HG02870 (cell line): ENCODE results near the gene METTL21C.

ENCODE experiments used
- ATAC-seq: cut with Tn5 transposase; IDR thresholded peaks from one replicate; pipeline ENCODE4 v1.9.1; 2021; ENCODE audit warnings: mild to moderate bottlenecking, moderate library complexity; ENCODE audit not compliant: unreplicated experiment

The METTL21C gene

DNA sequence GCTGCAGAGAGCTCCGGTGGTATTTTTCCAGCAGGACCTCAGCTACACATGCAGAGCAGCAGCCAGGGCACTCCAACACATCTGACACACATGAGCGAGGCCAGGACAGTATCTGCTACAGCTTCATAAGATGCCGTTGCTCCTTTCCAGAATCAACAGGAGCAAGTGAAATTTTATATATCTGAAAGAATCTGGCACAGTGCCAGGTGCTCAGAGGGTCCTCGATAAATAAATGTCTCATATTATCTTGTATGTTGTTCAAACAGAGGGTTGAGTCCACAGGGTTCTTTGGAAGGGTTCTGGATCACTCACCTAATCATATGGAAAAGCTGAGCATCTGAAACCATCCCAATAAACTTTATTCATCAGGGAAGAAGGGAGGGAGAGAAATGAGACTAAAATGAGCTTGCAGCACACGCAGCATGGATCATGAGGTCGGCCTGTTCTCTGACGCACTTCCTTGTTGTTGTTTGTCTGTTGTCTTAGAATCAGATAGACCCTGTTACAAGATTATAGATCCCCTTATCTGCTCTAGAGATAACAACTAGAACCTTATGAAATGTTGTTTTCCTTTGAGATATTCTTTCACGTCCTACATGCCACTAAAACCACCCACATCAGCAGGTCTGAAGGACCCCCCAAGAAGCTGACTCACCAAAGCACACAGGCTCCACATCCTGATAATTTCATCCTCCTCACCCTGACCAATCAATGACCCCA is 3.2 kb upstream of the METTL21C start:
- ATAC-seq, result no peak

DNA sequence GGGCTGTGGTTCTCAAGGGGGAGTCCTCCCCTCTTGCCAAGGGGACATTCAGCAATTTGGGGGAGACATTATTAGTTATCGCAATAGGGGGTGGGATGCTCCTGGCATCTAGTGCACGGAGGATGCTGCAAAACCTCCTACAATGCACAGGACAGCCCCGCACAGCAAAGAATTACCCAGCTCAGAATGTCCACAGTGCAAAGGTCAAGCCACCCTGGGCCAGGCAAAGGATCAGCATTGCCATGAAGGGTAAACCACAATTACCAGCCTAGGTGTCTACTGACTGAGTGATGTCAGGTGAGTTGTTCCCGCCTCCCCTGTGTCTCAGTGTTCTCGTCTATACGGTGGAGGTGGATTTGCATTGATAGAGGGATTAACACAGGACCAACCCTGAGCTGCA is 2.4 kb upstream of the METTL21C start:
- ATAC-seq, result no peak

DNA sequence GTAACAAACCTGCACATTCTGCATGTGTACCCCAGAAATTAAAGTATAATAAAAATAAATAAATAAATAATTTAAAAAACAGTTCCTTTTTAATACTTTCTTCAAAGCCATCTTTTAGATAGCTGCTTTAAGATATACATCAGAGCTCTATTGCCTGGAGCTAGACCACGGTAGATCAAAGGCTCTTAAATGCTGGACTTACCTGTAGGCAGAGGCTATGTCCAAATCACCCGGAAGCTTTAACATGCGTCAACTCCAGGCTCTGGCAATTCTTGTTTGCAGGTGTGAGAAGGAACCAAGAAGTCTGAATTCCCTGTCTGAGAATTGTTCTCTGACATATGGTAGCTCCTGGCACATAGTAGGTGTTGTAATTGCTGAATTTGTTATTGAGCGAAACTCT is 1.6 kb upstream of the METTL21C start:
- no peak for ATAC-seq

DNA sequence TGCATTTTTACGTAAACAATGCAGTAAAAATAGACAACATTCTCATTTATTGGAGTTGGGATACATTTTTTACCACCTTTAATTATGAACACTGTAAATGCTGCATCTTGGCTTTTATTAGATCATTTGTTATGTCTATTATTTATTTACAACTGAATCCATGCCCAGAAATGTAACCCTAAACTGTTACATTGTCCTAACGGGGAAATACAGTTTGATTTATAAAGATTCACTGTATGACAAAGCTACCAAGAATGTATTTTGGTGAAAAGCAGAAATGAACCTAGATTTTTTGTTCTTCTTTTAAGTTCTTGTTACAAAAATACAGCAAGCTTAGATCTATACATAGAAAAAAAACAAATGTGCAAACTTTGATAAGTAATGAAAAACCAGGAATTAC is 1.1 kb downstream of the METTL21C start:
- no peak for ATAC-seq

DNA sequence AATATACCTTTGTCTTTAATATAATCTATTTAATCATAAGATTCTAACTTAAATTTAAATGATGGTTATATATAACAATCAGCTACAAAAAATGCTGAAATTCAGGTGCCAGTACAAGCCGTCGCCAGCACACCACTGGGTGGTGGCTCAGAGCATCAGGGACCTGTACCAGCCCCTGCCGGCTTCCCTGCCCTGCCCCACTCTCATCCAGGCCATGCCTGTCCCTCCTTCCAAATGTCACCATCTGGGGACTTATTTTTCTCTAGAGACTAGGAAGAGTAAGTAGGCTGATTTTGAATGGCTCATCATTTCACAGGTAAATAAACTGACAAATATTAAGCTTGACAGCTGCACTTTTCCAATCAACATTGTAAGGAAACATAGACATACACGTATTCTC is 1.6 kb downstream of the METTL21C start:
- ATAC-seq, result no peak

DNA sequence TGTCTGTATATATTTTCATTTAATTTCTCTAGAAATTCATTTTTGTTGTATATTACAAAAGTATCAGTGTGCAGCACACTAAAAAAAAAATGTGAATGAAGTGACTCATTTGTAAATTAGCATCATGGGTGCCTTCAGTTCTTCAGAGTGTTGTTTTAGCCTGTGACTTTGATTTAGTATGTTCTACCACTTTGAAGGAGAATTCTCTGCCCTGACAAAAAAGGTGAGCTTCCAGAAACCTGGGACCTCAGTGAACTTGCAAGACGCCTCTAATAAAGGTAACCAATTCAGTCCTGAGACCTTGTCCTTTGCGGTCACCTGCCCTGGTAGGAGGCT is 2.4 kb downstream of the METTL21C start:
- no peak for ATAC-seq

DNA sequence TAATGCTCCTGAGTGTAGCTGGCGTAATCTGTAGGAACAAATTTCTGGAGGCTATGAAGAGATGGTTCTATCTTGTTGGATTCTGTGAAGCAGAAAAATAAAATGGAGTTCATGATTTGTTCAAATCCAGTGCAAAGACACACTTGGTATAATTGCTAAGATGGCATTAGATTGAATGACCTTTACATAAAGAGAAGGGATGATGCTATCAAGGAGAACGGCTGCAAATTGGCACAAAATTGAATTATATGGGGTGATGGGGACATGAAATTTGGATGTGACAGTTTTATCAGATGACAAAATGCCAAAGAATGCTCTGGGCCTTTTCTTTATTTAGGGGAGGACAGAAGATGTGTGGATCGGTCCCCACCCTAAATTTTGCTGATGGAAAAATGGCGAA is 4.0 kb downstream of the METTL21C start:
- ATAC-seq, result no peak

DNA sequence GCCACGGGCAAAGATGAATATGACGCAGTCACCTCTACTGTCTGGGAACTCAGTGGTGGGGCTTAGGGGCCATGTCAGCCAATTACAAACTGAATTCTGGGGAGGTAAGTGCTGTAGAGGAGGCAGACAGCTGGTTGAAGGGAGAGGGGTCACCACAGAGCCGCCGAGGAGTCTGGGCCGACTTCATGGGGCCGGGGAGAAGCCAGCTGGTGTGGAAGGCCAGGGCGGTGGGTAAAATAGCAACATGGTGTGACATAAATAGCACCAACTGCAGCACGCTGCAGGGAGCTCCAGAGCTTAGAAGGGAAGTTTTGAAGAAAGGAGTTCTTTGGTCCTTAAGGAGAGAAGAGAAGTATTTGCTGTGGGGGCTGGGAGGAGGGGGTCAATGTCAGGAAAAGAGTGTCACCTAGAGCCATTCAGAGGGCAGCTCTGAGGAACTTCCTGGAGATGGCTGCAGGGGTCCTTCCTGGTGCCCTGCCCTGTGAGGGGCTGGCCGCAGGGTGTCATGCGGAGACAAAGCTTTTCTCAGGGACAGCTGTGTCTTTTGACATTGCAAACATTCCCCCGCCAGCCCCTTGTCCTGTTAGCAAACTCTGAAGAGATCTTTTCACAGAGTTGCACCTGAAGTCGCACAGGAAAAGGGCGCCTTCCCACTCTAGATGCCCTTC is 6.4 kb downstream of the METTL21C start:
- no peak for ATAC-seq

DNA sequence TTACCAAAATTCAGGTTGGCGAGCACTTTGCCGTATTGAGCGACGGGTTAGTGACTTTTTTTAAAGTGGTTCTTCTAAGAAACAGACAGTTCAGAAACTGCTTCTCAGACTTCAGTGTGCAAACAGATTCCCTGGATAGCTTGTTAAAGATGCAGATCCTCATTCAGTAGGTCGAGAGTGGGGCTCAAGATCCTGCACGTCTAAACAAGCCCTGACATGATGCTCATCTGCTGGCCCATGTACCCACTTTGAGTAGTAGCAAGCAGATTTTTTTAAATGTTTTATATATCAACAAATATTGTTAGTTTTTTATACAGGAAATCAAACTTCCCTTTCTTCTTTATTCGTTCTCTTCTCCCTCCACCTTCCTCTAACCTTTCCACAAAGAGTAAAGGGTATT is 7.3 kb downstream of the METTL21C start:
- ATAC-seq, result no peak

DNA sequence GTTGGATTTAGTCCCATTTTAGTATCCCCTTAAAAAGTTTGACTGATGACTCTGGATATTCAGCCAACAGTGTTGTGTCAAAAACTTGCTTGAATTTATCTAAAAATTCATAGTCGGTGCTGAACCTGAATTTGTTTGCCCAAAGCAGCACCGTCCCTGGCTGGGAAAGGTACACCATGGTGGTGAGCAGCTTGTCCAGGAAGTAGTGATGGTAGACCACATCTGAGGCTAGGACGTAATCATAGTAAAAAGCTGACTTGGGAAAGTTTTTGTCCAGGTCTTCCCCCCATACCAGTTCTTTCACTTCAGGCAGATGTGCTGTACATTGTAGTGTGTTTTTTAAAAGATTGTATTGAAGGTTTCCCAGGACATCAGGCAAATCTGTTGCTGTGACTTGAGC is 8.8 kb downstream of the METTL21C start:
- no peak for ATAC-seq

DNA sequence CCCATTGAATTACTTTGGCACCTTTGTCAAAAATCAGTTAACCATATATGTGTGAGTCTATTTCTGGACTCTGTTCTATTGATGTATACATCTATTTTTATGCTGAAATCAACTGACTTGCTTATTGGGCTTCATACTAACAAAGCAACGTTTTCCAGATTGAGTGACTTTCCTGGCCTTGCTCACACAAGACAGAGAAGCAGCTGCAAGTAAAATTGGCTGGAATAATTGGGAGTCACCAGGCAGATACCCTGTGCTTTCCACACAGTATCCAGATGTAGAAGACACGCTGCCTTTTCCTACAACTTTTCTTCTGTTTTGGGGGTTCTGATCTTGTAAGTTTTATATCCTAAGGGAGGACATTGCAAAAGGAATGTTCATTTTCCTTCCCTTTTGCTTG is 11.2 kb downstream of the METTL21C start:
- ATAC-seq, result no peak

DNA sequence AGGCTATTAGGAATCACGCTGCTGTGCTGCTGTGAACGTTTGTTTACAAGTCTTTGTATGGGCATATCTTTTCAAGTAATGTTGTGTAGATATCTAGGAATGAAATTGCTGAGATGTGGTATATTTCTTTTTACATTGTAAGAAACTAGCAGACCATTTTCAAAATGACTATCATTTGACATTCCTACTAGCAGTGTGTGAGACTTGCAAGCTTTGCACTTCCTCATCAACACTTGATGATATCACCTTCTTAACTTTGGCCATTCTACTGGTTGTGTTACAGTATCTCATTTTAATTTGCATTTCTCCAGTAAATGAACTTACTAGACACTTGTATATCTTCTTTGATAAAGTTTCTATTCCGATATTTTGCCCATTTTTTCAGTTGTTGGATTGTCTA is 12.1 kb downstream of the METTL21C start:
- ATAC-seq, result no peak

DNA sequence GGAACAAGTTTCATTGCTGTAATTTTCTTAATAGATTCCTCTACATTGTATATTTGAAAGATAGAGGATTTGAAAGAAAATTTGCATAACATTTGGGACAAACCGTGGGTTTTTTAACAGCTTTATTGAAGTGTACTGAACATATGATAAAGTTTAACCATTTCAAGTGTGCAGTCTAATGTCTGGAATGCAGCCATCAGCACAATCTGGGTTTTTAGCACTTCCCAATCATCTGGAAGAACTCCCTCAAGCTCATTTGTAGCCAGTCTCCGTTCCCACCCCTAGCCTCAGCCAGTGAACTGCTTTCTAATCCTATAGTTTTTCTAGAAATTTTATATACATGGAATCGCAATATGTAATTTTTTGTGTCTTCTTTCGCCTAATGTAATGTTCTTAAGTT is 12.6 kb downstream of the METTL21C start:
- no peak for ATAC-seq

DNA sequence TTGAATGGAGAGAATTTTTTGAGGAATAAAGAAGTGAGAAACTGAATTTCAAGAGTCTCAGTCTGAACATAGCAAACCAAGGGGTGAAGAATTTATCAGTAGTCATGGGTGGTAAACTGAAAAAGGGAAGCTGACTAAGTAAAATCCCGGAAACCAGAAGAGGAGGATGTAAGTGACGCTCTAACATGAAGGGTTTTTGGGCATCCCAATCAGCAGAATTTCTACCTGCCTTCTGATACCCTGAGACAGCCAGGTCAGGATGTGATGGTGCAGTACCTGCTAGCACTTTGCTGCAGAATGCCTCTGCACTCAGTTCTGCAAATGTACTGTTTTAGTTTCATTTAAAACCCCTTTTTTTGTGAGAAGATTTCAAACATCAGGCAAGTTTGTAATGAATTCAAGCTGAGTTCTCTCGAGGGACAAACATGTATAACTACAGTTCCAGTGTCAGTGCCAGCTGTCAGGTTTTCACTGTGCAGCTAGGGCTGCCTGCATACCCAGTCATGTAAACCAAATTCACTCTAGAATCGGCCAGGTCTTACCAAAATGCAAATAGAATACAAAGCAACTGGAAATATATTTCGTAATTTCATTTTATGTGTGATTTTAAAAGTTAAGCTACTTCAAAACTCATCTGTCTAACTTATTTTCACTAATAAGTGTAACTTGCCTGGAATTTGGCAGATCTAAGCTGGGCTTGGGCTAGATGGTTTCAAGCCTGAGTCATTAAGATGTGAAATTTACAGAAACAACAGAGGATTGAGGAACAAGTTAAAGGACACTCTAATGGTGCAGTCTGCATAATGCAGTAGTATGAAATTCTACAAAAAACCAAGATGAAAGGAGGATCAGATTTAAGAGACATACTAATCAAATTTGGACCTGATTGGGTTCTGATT is 13.8 kb downstream of the METTL21C start:
- ATAC-seq, result peak; percentile 33

DNA sequence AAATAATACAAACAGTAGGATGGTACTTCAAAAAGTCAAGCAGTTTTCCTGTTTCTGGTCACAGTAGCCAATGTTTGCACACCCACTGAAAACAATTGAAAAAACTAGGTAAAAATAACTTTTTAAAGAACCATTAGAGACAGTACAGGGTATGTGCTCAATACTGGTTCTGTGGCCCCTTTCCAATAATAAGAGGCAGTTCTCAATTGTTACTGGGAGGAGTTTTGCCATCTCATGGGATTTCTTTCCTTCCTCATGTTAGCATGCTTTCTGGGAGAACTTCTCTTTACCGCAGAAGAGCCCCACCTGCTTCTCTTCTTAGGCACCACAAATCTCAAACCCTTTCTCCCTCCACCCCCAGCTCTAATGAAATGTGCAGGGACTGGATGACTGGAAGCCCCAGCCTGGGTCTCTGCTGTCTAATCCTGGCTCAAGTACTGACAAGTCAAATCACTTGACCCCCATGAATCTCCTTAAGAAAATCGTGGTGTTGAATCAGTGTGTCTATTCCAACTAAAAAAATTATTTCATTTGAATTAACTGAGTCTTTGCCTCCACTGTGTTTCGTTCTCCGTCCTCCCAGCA is 14.6 kb downstream of the METTL21C start:
- ATAC-seq, result no peak

DNA sequence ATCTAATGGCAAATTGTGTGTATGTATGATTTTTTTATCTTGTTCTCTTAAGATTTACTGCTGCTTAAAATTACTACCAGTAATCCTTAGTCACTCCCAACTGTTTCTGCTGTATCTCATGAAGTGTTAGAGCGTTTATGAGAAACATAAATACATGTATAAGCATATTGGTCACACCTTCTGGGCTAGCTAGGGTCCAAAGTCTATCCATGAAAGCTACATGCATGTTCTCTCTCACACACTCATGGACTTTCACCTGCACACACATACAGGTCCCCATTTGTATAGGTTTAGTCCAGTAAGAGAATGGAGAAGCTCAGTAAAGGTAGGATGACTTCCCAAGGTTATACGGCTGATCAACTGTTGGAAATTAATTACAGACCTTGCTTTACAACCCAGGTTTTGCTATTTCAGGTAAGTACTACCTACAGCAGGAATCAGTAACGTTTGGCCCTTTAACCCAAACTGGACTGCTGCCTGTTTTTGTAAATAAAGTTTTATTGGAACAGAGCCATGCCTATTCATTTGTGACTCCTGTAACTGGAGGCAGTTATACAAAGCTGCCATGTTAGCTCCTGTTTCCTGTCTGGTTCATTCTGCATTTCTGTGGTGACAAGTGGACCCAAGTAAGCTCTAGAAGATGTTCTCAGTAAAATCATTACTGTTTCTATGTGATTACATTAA is 15.3 kb downstream of the METTL21C start:
- no peak for ATAC-seq

DNA sequence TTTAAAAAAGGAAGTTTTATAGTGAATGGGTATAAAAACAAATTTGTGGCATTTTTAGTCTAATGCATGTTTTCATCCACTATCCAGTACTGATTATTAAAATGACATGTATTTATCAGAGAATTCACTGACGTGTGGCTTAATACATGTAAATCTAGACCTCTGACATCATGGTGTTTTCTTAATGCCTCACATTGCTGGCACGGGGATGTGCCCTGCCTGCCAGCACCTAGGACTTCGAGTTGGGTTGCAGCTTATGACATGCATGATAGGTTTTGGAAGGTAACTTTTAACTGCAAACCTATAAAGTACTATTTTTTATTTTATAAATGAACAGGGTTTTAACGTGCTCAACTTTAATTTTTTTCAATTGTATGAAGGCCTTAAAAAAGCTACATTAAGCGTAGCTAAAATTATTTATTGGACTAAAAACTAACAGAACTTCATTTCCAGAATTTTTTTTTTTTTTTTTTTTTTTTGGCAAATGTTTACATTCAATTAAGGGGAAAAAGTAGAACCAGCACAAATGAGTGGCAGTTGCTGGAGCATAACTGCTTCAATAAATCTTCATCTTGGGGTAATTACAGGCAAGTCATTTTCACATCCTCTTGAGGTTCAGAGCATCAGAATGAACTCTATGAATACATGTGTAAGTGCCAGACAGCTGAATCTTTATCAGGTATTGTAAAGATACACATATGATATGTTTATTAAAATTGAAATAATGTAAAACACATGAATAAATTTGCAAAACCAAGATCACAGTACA is 16.3 kb downstream of the METTL21C start:
- ATAC-seq, result no peak

DNA sequence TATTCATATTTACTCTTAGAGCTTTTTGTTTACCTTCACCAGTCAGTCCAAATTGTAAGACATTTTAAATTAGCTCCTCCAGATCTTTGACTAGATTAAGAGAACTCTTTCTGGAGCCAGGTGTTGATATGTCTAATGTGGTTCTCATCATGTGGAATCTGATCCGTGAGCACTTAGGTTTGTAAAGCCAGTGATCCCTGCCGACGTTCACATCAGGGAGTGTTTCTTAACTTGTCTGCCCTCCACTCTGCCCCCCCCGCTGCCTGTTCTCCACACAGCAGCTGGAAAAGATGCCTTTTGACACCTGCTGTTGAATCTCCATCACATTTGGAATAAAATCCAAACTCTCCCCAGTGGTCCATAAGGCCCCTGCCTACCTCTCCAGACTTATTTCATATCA is 17.7 kb downstream of the METTL21C start:
- ATAC-seq, result no peak

DNA sequence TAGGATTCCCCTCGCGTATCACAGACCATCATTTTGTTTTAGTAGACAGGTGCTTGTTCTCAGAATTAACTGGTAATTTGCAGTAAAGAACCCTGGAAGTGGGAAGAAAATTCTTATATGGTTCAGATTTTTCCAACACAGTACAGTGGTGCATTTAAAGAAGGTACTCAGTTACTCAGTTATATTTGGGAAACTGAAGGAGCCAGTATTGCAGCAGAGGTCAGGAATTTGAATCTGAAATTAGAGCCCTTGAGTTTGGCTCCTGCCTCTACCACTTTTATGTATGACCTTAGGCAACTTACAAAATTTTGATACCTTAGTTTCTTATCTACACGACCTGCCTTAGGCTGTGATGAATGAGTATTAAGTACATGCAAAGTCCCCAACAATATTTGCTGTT is 19.7 kb downstream of the METTL21C start:
- ATAC-seq, result no peak

DNA sequence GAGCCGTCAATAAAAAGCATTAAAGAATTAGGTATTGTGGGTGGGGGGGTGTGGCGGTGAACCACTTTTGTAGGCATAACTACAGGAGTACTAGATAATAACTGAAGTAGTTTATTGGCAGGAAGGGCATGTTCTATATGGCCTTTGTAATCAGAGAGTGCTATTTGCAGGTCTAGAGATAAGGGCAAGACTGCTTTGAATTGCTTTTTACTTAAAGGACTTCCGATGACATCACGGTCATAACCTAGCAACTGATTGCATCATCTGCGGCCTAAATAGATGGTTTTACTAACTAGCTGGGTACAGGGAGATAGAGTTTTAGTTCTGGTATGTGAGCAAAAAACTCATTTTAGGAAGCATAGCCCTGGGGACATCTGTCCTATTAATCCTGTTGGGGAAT is 24.7 kb downstream of the METTL21C start:
- no peak for ATAC-seq
